ENCODE data around the gene SELPLG. TPM values are rescaled to one million over a fixed set of nuclear protein-coding genes. Genes with fewer than 3 reads are reported as not detected.
"Not testable (repeated sequence)": the region's sequence is repeated elsewhere in the genome, so short reads cannot be mapped to it uniquely, and the experiment has no call there.

The SELPLG gene
- total RNA-seq, 2 donors from 2014 or later, result 5.1 to 14.4 TPM

- peak; percentile 23 for DNase-seq (ENCODE audit: low spot score)
- intact Hi-C loops (cut with DNase I), result no loop called here
Measured at GRCh38 chr12:108582978-108583770, 50.5 kb downstream of the SELPLG start.

DNA sequence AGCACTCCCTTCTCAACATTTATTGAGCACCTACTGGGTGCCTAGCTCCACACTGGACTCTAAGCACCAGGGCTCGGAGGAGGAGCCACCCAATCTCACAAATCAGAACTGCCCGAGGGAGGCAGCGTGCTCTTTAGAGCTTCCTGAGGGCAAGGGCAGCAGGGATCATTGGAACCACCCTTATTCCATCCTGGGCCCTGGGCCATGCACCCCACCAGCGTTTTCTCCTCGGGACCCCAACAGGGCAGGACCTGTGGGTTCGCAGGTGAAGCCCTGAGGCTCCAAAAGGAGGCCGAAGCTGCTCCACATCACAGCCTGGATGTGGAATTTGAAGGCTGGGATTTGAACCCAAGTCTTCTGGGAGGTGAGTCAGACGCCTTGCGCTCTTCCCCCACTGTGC, 51.2 kb downstream of the SELPLG start:
- DNase-seq (ENCODE audit: low spot score), result peak; percentile 59
- intact Hi-C loops (cut with DNase I), result no loop called here

GRCh38 chr12:108581311-108582227, 52.1 kb downstream of the SELPLG start:
- intact Hi-C loops (cut with DNase I), result no loop called here
- DNase-seq (ENCODE audit: low spot score), result peak; percentile 64

DNA sequence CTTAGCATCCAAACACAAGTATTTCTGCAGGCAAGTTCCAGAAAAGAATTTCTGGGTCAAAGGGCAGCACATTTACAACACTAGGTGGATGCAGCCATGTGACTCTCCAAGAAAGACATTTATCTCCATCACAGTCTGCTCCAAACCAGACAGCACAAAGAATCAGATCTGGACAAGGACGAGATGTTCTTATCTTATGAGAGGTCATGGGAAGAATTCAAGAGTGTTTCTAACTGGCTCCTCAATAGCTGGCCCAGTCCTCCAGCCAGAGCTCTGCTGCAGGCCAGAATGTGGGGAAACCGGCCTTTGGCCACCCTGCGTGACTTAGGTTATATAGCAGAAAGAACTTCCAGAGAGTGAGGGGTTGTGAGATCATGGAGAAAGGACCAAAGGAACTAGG, 53.2 kb downstream of the SELPLG start:
- intact Hi-C loops (cut with DNase I), result no loop called here
- peak; percentile 82 for DNase-seq (ENCODE audit: low spot score)

GRCh38 chr12:108578813-108579212, 54.9 kb downstream of the SELPLG start:
- intact Hi-C loops (cut with DNase I), result no loop called here
- DNase-seq (ENCODE audit: low spot score), result no peak

- intact Hi-C loops (cut with DNase I), result no loop called here
- no peak for DNase-seq (ENCODE audit: low spot score)
Measured at GRCh38 chr12:108578264-108578663, 55.4 kb downstream of the SELPLG start.

- intact Hi-C loops (cut with DNase I), result no loop called here
- DNase-seq (ENCODE audit: low spot score), result no peak
Measured at GRCh38 chr12:108577458-108577857, 56.2 kb downstream of the SELPLG start.

GRCh38 chr12:108576660-108577234, 56.9 kb downstream of the SELPLG start:
- peak; percentile 52 for DNase-seq (ENCODE audit: low spot score)
- intact Hi-C loops (cut with DNase I), result no loop called here

DNA sequence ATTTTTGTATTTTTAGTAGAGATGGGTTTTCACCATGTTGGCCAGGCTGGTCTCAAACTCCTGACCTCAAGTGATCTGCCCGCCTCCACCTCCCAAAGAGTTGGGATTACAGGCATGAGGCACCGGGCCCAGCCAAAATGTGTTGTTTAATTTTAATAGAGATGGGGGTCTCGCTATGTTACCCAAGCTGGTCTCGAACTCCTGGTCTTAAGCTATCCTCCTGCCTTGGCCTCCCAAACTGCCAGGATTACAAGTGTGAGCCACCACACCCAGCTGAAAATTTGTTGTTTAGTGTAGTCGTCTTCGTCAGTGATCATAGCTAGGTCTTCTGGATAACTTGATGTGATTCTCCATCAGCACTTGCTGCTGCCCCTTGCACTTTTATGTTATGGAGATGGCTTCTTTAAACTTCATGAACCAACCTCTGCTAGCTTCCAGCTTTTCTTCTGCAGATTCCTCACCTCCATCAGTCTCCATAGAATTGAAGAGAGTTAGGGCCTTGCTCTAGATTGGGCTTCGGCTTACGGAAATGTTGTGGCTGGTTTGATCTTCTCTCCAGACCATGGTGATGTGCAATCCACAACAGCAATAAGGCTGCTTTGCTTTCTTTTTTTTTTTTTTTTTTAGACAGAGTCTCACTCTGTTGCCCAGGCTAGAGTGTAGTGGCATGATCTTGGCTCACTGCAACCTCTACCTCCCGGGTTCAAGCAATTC, 58.3 kb downstream of the SELPLG start:
- peak; percentile 54 for DNase-seq (ENCODE audit: low spot score)
- intact Hi-C loops (cut with DNase I), result no loop called here

- intact Hi-C loops (cut with DNase I), result loop anchor here (5.0 kb wide), 1 partner anchor 43 kb away; no protein-coding TSS in a partner anchor
- DNase-seq (ENCODE audit: low spot score), result not testable (repeated sequence)
Measured at GRCh38 chr12:108574276-108574675, 59.4 kb downstream of the SELPLG start.

- no peak for DNase-seq (ENCODE audit: low spot score)
- intact Hi-C loops (cut with DNase I), result loop anchor here (5.0 kb wide), 1 partner anchor 44 kb away; no protein-coding TSS in a partner anchor
Measured at GRCh38 chr12:108573317-108573716, 60.4 kb downstream of the SELPLG start.

- intact Hi-C loops (cut with DNase I), result loop anchor here (5.0 kb wide), 1 partner anchor 45 kb away; no protein-coding TSS in a partner anchor
- DNase-seq (ENCODE audit: low spot score), result peak; percentile 44
Measured at GRCh38 chr12:108572166-108572790, 61.4 kb downstream of the SELPLG start.

Small RNA genes lying within 50 kb of the gene (microRNA-seq; reads per million reads assigned to microRNA genes)
- gene MIR4496 (ENCODE audit: borderline microRNAs expressed in 2 of 2), result 0 reads per million in 2 donors

Other genes starting within 250 kb of the SELPLG start
- gene FICD, start 118.6 kb downstream of the SELPLG start, total RNA-seq, result 10 to 100 TPM in 1 of 2 donors, 1 to 10 TPM in 1; 10.0 to 11.3 TPM
- 10 to 100 TPM; 27.4 to 28.9 TPM for gene SART3, start 72.7 kb downstream of the SELPLG start, total RNA-seq
- 100 to 1,000 TPM; 113 to 119 TPM for gene ISCU, start 71.3 kb downstream of the SELPLG start, total RNA-seq
- 10 to 100 TPM; 12.7 to 72.5 TPM for gene TMEM119, start 35.8 kb downstream of the SELPLG start, total RNA-seq
- gene CORO1C, start 97.6 kb upstream of the SELPLG start, total RNA-seq, result 100 to 1,000 TPM; 361 to 548 TPM
- gene SSH1, start 223.7 kb upstream of the SELPLG start, total RNA-seq, result 10 to 100 TPM; 34.7 to 43.9 TPM
- gene DAO, start 246.2 kb upstream of the SELPLG start, total RNA-seq, result under 1 TPM in 1 of 2 donors, not detected in 1; 0.28 TPM

Data from posterior vena cava (tissue), 2 donors.